Adrenal gland (tissue), 5 donors: ENCODE measurements around the gene RIMBP2.

Experiments used
- POLR2A ChIP-seq, 2 donors: fragments of 450-650 bp; IDR thresholded peaks; one replicate each; pipeline ENCODE4 v1.6.1; 2017; ENCODE audit warnings: antibody characterized with exemption in 2 of 2, mild to moderate bottlenecking in 2 of 2, moderate library complexity in 1 of 2
- TF ChIP-seq, protein P1 (sequence below), 6 experiments: fragments of 450-650 bp in 4 of 6; fragments of 200-600 bp in 2 of 6; sonication (generic) in 1 of 6; IDR thresholded peaks; 1 replicate in 5 of 6; 2 replicates in 1 of 6; pipeline versions ENCODE4 v1.5.1 to v1.8.0; 2016 to 2021; ENCODE audit warnings: antibody characterized with exemption in 6 of 6, mild to moderate bottlenecking in 2 of 6, moderate library complexity in 1 of 6
- donor health status: DM: no; HTN: no; CAD: no.

GRCh38 chr12:130696379-130697100, 19.6 kb downstream of the RIMBP2 start:
- TF ChIP-seq POLR2A (IDR thresholded peaks at IDR 0.05), result no peak
- TF ChIP-seq, protein P1, sequence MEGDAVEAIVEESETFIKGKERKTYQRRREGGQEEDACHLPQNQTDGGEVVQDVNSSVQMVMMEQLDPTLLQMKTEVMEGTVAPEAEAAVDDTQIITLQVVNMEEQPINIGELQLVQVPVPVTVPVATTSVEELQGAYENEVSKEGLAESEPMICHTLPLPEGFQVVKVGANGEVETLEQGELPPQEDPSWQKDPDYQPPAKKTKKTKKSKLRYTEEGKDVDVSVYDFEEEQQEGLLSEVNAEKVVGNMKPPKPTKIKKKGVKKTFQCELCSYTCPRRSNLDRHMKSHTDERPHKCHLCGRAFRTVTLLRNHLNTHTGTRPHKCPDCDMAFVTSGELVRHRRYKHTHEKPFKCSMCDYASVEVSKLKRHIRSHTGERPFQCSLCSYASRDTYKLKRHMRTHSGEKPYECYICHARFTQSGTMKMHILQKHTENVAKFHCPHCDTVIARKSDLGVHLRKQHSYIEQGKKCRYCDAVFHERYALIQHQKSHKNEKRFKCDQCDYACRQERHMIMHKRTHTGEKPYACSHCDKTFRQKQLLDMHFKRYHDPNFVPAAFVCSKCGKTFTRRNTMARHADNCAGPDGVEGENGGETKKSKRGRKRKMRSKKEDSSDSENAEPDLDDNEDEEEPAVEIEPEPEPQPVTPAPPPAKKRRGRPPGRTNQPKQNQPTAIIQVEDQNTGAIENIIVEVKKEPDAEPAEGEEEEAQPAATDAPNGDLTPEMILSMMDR (IDR thresholded peaks at IDR 0.05), result no peak
